NCI-H1694 treated with DMSO at 0.1 percent for 48 hours (cell line): ENCODE results near the gene DBN1.

Source experiments
- DNase-seq: peaks from one replicate; lab custom pipeline; 2025; lab: John Stamatoyannopoulos, UW

The DBN1 gene

GRCh38 chr5:177504086-177505056 is 30.9 kb upstream of the DBN1 start:
- DNase-seq: no peak

GRCh38 chr5:177503351-177504085 is 30.1 kb upstream of the DBN1 start:
- no peak for DNase-seq

- no peak for DNase-seq
Observed at GRCh38 chr5:177502886-177503285, 29.5 kb upstream of the DBN1 start.

- no peak for DNase-seq
Observed at GRCh38 chr5:177501874-177502678, 28.6 kb upstream of the DBN1 start.

DNA sequence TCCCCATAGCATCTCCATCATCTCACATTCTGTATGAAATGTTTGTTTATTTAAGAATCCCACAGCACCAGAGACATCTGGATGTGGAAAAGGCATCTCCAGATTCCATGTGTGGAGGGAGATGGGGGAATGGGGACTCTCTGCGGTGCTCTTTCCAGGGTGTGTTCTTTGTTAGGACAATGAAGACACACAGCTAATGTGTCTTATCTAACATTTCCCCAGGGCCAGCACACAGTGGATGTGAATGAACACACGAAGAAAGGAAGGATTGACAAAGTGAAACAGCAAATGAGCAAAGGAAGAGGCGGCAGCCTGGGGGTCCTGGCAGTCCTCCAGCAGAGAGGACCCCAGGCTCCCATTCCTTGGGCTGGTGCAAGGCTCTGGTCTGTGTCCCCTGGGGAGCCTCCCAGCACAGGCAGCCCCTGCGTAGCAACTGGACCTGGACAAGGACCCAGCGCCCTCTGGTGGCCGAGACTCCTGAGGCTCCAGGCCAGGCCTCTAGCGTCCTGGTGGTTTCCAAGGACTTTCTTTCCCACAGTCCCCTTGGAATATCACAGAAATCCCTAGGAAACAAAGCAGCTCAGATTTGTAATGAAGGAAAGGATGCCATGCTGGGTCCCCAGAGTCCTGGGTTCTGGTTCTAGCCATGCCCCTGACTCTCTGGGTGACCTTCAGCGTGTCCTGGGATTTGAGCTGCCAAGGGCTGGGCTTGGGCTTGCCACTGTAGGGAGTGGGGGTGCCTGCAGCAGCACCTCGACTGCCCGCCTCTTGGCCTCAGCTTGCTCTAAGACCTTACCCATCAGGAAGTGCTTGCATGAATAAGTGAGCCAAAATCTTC is 27.5 kb upstream of the DBN1 start:
- peak; percentile 38 for DNase-seq

- no peak for DNase-seq
Observed at GRCh38 chr5:177499842-177500241, 26.4 kb upstream of the DBN1 start.

DNA sequence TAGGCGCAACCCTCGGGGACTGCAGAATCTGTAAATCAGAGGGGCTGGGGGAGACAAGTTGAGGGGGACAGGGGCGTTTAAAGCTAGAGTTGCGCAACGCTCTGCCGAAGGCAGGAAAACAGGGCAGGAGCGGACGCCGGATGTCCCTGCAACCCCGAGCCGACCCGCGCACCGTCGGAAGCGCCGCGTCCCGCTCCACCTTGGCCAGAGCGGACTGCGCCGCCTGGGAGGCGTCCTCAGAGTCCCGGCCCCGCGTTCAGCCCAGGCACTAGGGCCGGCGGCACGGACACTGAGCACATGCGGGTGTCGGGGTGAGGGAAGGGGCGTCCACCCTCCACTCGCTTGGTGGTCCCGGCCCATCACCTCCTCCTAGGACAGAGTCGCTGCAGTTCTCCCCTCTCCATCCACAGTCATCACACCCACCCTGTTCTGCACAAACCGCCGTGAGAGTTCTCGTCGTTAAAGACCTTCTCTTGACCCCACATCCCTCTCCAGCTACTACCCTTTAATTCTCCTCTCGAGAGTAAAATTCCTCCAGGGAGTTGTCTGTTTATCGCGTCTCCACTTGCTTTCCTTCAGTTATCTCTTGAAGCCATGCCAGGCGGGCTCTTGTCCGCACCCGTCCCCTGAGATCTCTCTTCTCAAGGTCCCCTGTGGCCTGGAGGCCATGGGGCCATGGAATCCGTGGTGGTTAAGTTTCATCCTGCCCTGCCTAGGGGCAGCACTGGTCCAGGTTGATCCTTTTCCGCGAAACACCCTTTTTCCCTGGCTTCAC is 24.8 kb upstream of the DBN1 start:
- DNase-seq: no peak

- DNase-seq: peak; percentile 91
Observed at GRCh38 chr5:177497292-177498012, 24.0 kb upstream of the DBN1 start, which contains the start of gene PDLIM7. PDLIM7 (minus strand) TSS chr5:177497604; CDS start chr5:177496512, 1,092 bp downstream.

DNA sequence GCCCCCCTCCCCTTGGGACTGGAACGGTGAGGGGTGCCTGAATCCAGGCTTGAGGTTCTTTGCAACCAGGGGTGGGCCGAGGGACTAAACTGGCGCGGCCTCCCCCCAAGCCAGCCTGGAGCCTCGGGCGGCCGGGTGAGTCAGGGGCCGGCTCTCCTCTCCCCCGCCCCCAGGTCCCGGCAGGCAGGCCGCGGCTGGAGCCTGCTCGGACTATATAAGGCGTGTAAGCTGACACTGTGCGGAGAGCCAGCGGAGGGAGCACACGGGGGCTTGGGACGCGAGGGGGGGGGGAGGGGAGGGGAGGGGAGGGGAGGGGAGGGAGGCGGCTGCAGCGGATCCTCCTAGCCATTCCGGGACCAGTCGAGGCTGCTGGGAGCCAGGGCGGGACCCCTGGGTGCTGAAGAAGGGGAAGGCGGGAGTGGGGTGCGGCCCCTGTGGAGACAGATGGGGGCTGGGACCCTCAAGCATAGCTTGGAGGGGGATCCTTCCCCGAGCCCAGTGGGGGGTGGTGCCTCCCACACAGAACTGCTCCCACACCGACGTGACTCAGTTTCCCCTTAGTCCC is 23.4 kb upstream of the DBN1 start:
- no peak for DNase-seq

- no peak for DNase-seq
Observed at GRCh38 chr5:177496070-177496726, 22.8 kb upstream of the DBN1 start.

DNA sequence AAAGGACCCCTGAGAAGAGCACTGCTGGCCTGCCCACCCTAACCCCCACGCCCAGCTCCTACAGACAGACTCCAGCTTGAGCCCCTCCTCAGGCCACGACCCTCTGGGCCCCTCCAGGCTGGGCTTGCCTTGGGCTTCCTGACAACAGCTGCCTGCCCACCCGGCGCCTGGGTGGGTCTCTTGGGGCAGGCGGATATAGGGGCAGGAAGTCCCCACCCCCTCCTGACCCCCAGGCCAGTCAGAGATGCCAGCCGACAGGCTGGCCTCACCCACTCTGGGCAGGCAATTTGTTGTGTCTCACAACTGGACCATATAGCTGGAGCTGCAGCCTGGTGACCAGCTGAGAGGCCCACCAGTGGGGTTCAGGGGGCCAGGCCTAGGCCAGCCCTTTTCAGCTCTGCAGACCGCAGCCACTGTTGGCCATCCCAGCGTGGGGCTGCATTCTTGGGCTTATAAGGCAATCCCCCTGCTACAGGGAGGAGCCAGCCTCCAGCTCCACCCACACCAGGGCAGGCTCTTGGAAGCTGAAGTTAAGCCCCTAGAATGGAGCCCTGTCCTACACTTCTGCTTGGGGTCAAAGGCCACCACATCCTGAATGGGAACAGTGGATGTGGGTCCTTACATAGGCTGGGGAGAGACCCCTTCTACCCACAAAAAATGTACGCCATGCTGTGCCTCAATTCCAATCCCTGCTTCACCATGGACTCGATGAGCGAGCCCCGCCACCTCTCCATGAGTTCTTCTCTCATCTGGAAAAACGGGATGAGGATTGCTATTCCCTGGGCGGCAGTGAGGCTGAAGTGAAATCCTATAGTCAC is 22.0 kb upstream of the DBN1 start:
- no peak for DNase-seq

DNA sequence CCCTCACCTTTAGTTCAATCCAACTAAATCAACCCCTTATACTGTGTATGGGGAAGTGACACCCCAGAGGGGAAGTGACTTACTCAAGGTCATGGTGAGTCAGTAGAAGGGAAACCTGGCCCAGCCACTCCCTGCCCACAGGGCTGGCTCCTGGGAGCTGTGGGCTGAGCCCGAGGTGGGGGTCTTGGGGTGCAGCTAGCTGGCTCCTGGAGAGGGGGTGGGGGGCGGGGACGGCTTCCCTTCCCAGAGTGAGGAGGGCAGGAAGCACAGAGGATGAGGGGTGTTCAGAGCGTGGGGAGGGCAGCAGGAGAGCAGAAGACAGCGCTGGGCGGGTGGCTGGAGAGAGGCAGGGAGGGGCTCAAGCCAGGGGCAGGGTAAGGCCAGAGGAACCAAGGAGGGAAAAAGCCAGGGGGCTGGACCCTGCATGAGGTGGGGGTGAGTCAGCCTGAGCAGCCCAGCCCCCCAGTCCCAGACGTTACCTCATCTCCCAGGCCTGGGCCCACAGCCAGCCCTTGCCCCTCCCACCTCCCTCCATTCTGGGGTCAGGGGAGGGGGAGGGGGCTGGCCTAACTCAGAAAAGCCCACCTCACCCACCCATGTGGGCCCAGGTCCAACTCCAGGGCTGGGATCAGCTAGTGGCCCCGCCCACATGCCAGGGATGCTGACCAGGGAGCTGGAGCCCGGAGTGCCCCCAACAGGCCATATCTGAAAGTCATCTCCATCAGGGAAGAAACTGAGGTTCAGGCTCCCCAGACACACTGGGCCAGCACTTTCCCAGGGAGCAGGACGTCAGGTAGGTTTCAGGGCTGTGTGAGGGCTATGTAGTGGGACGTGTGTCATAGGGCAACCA is 21.1 kb upstream of the DBN1 start:
- DNase-seq: no peak

DNA sequence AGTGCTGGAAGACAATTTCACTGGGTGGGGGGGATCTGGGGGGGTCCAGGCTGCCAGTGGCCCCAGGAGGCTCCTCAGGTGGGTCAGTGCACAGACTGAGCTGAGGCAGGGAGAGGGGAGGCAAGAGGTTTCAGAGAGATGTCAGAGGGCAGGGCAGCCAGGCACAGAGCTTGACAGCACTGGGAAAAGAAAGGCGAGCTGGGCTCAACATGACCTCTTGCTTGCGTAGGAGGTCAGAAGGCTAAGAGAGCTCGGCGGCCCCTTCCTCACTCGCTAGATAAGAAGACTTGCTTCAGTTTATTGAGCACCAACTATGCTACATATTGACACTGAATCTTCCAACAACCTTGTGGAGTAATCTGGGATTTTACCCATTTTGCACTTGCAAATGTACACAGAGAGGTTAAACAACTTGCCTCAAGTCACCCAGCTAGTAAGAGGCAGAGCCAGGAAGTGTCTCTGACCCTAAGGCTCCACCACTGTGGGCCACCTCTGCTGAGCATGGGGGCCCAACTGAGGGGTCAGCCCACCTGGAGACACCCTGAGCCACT is 20.4 kb upstream of the DBN1 start:
- no peak for DNase-seq

GRCh38 chr5:177492841-177493240 is 19.4 kb upstream of the DBN1 start:
- DNase-seq: no peak

- DNase-seq: no peak
Observed at GRCh38 chr5:177491983-177492746, 18.7 kb upstream of the DBN1 start.

DNA sequence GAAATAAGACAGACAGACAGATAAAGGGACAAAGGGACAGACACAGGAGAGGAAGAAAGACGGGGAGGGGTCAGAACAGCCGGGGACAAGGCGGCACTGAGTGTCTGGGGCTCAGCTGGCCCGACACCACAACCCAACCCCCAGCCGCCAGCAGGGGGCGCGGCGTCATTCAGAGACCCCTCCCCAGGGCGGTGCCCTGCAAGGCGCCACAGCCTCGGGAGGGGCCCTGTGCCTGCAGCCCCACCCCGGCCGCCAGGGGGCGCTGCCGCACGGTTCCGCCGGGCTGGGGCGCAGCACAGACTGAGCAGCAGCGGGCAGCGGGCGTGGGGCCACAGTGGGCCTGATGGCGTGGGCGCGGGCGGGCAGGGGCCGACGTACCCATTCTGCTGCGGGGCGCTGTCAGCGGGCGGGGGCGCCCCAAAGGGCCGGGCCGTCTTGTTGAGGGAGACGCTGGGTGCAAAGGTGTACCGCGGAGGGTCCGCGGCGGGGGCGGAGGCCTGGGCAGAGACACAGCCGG is 18.1 kb upstream of the DBN1 start:
- peak; percentile 60 for DNase-seq
